SIG-M5 (cell line): Measurements from ENCODE around the gene DENND6A.
"Not testable (repeated sequence)": the region's sequence is repeated elsewhere in the genome, so short reads cannot be mapped to it uniquely, and the experiment has no call there.

Source experiments
- DNase-seq: peaks from one replicate; lab custom pipeline; 2025; lab: John Stamatoyannopoulos, UW

The DENND6A gene

GRCh38 chr3:57634259-57634658 is 58.6 kb downstream of the DENND6A start:
- DNase-seq: not testable (repeated sequence)

- DNase-seq: no peak
Observed at GRCh38 chr3:57627976-57628375, 64.9 kb downstream of the DENND6A start.

DNA sequence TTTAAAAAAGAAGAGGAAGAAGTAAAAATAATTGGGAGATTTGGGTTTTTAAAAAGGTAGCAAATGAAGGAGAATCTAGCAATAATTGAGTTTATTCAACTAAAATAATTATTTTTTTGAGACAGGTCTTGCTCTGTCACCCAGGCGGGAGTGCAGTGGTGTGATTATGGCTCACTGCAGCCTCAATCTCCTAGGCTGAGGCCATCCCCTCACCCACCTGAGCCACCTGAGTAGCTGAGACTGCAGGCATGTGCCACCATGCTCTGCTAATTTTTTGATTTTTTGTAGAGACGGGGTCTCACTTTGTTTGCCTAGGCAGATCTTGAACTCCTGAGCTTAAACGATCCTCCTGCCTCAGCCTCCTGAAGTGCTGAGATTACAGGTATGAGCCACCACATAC is 68.1 kb downstream of the DENND6A start:
- DNase-seq: no peak

DNA sequence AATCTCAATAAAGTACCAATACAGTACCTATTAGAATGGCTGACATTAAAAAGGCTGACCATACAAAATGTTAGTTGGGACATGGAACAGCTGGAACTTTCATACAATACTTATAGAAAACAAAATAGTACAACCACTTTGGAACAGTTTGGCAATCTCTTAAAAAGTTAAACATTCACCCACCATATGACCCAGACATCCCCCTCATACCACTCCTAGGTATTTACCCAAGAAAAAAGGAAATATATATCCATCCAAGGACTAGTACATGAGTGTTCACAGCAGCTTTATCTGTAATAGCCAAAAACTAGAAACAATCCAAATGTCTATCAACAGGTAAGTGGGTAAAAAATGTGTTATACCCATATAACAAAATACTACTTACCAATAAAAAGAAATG is 70.5 kb downstream of the DENND6A start:
- DNase-seq: no peak

DNA sequence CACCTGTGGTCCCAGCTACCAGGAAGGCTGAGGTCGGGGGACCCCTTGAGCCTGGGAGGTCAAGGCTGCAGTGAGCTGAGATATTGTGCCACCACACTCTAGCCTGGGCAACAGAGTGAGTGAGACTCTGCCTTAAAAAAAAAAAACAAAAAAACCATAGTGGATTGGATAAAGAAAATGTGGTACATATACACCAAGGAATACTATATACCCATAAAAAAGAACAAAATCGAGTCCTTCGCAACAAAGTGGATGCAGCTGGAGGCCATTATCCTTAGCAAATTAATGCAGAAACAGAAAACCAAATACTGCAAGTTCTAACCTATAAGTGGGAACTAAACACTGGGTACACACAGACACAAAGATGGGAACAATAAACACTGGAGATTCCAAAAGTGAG is 75.1 kb downstream of the DENND6A start:
- no peak for DNase-seq

DNA sequence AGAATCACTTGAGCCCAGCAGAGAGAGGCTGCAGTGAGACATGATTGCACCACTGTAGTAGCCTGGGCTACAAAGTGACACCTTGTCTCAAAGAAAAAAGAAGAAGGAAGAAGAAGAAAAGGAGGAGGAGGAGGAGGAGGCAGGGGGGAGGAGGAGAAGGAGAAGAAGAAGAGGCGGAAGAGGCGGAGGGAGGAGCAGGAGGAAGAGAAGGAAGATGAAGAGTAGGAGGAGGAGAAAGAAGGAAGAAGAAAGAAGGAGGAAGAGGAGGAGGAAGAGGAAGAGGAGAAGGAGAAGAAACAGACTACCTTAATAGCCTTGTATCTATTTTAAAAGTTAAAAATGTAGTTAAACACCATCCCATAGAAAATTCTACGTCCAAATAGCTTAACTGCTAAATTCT is 76.6 kb downstream of the DENND6A start:
- DNase-seq: no peak

- DNase-seq: not testable (repeated sequence)
Observed at GRCh38 chr3:57611870-57612269, 81.0 kb downstream of the DENND6A start.

GRCh38 chr3:57605683-57606082 is 87.2 kb downstream of the DENND6A start:
- DNase-seq: no peak

DNA sequence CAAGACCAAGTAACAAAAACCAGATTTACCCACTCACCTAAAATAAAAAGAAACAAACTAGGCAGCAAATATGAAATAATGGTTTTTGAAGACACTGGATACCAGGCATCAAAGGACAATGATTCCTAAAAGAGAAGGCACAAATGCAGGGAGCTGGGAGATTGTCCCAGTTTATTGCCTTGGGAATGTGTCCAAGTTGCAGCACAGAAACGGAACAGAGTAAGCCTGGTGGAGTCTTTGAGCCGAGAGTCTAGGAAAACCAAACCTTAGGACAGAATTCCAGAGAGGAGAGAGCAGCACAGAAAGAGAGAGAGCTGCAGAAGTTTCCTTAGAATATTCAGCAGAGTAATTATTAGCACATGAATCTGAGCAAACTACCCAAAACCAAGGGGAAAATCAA is 87.9 kb downstream of the DENND6A start:
- DNase-seq: no peak

- DNase-seq: no peak
Observed at GRCh38 chr3:57600195-57600594, 92.7 kb downstream of the DENND6A start.

DNA sequence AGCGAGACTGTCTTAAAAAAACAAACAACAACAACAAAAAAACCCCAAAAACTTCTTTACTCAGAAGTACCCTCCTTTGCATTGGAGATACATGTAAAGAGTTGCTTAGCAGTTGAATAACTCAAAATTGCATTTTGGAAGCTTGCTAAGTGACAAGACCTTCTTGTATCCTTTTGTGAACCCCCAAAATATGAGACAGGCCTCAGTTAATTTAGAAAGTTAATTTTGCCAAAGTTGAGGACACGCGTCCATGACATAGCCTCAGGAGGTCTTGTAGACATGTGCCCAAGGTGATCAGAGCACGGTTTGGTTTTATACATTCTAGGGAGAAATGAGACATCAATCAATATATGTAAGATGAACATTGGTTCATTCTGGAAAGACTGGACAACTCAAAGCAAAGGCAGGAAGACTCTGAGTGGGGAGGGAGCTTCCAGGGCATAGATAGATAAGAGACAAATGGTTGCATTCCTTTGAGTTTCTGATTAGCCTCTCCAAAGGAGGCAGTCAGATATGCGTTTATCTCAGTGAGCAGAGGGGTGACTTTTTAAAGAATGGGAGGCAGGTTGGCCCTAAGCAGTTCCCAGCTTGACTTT is 94.0 kb downstream of the DENND6A start:
- no peak for DNase-seq

DNA sequence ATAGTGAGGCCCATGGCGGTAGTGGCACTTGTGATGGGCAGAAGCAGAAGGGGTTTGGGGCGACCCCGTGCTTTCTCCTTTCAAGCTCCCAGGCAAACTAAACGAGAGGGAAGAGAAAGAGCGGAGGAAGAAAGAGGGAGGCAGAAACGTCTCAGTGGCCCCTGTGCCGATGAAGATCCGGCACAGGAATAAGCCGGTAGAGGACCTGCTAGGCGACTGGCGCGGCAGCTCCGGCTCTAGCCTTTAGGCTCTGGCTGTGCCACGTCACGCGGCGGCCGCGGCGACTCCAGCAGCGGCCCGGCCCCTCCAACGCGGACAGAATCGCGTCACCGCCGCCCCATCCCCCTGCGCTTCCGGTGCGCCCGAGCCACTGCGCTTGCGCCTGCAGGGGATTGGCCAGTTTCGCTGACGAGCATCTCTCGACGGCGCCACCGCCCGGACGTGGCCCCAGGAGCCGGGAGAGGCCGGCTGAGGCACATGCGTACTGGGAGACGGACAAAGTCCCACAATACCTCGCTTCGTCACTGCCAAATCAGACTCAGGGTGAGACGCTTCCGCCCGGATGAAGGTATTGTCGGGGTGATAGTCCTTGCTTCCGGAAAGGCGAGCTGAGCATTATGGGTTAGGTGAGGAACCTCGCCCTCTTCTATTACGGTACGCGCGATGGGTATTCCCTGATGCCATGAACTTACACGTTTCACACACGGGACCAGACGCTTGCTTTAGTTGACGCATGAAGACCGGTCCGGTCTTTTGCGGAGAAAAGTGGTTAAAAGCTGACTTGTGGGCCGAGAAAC is 95.6 kb downstream of the DENND6A start, which contains the start of gene ARF4:
ARF4 (minus strand) TSS at position 218 of the 797 bp plus-strand sequence; CDS start at position 14, 204 bp downstream.
- peak; percentile 97 for DNase-seq

DNA sequence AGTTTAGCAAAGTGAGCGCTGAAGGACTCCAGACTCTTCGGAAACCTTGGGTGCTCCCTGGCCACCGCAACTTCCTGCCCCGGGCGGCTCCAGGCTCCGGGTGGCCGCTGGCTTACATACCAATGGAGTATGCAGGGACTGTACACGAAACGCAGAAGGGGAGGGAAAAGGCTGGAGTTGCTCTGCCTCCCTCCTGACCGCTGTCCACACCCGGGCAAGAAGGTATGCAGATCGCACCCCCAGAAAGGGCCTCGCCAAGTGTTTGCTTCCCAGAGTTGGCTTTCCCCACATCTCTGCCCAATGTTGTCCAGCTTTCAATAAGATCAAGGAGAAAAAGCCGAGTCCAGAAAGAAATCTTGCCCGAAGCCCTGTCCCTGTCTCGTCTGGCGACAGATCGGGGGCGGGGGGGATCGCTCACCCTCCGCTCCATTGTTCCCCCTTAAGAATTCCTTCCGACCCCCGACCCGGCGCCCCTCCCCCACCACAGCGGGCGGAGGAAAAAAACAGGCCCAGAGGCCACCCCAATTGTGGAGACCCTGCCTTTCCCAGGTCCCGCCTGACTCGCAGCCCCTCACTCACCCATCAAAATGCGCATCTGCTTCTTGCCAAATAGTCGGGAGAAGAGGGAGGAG is 96.3 kb downstream of the DENND6A start:
- DNase-seq: no peak

- DNase-seq: no peak
Observed at GRCh38 chr3:57594576-57594975, 98.3 kb downstream of the DENND6A start.

- DNase-seq: no peak
Observed at GRCh38 chr3:57594144-57594543, 98.7 kb downstream of the DENND6A start.

- no peak for DNase-seq
Observed at GRCh38 chr3:57592306-57592705, 100.6 kb downstream of the DENND6A start.

DNA sequence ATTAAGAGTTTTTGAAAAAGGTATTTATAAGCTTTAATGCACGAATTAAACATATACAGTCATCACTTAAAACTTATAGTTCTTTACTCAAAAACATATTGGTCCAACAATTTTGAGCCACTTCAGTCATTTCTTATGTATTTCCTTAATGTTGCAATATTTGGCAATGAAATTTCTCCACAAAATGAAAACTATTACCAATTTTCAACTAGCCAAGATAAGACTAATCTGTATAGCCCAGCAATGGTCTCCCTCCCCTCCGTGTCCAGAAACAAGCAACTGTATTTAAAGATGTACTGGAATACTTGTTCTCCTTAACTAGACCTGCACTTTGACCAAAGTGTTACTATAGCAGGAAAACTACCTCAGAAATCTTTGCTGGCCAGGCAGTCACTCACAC is 105.0 kb downstream of the DENND6A start:
- no peak for DNase-seq

DNA sequence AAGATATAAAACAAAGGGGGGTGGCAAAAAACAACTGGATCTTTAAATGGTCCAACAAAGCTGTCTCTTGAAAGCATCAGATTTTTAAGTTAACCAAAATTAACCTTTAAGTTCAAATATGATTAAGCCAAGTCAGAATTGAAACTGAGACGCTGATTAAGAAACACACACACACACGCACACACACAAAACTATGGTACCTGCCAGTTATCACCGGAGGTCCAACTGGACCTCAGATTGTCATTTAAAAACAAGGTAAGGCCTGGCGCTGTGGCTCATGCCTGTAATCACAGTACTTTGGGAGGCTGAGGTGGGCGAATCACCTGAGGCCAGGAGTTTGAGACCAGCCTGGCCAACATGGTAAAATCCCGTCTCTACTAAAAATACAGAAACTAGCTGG is 106.1 kb downstream of the DENND6A start:
- DNase-seq: no peak

DNA sequence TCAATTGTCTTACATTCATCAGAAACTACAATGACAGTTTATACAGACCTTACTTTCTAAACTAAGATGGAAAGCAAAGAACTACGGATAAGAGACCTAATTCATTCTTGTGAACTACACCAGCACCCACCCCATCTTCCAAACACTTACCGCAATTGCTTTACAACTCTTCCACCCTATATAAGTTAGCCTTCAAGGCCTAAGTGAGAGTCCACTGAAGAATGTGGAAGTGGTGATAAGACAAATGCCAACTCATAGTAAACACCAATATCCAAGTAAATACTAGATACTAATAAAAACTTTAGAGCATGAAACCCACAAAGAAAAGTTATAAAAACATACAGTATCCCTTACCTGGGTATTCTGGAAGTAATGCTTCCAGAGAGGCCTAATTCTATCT is 109.3 kb downstream of the DENND6A start:
- DNase-seq: no peak

- no peak for DNase-seq
Observed at GRCh38 chr3:57582474-57583168, 110.3 kb downstream of the DENND6A start.

GRCh38 chr3:57577801-57578200 is 115.1 kb downstream of the DENND6A start:
- no peak for DNase-seq

GRCh38 chr3:57575966-57576626 is 116.8 kb downstream of the DENND6A start:
- no peak for DNase-seq
